NCI-H2081 treated with DMSO at 0.1 percent for 48 hours (cell line): Measurements from ENCODE around the gene UNC5C.

Experiments used
- DNase-seq: peaks from one replicate; lab custom pipeline; 2025; lab: John Stamatoyannopoulos, UW

Gene UNC5C

GRCh38 chr4:95220205-95221175 lies 328.3 kb downstream of the UNC5C start:
- DNase-seq, result no peak

- no peak for DNase-seq
Measured at GRCh38 chr4:95219109-95219508, 329.7 kb downstream of the UNC5C start.

- no peak for DNase-seq
Measured at GRCh38 chr4:95217197-95217596, 331.6 kb downstream of the UNC5C start.

DNA sequence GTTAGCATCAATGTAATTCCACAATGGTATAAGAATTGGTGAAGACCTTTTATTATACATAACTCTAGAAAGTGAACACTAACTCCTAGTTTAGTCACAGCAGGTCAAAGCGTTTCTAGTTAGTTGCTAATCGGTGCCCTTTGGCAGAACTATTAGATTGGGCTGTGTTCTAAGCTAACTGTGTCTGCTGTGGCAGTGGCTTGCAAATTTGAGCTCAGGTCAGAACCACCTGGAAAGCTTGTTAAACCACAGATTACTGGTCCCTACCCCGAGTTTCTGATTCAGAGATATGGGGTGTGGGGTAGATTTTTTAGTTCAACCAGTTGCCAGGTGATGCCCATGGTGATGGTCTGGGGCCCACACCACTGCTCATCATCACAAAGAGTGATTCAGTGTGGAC lies 332.1 kb downstream of the UNC5C start:
- DNase-seq, result no peak

GRCh38 chr4:95215991-95216605 lies 332.7 kb downstream of the UNC5C start:
- DNase-seq, result no peak

DNA sequence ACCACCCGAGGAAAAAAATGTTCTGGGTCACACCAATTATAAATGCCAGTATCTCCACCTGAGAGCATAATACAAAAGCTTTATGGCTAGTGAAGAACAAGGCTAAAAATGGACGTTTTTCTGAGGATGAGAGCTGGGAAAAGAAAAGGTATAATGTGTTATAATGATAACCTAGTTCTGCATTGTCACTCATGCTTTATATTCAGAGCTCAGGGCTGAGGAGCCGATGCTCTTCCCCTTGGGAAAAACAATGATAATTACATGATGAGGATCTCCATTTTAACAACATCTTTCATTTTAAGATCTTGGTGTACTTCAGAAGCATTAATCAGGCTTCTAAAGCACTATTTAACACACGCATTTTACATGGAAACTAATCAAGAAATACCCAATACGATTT lies 333.7 kb downstream of the UNC5C start:
- DNase-seq, result no peak

GRCh38 chr4:95214408-95214807 lies 334.4 kb downstream of the UNC5C start:
- no peak for DNase-seq

GRCh38 chr4:95213366-95213765 lies 335.4 kb downstream of the UNC5C start:
- DNase-seq, result no peak

GRCh38 chr4:95212692-95213091 lies 336.1 kb downstream of the UNC5C start:
- no peak for DNase-seq

GRCh38 chr4:95209927-95210326 lies 338.8 kb downstream of the UNC5C start:
- DNase-seq, result no peak

GRCh38 chr4:95204873-95205272 lies 343.9 kb downstream of the UNC5C start:
- DNase-seq, result no peak

DNA sequence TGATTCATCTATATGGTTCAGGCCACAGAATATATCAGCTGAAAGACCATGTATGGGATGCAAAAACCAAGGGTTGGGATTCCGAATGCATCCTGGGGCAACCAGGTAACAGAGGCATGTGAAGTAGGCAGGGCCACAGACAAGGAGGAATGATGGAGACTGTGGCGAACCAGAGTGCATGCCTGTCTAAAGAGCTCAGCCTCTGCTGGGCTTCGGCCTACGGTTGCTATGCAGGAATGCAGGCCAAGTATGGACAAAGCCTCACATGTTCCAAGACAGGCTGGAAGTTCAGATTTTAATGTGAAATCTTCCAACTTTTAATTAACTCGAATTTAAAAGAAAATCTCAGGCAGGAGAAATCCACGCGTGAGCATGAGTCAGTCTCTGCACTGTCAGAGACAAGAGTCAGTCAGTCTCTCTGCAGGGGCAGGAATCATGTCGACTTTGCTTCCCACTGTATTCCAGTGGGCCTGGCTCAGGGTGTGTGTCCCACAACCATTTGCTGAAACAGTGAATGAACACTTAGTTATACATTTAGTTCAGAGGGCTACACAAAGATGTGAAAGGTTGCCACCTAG lies 344.4 kb downstream of the UNC5C start:
- no peak for DNase-seq

- no peak for DNase-seq
Measured at GRCh38 chr4:95198961-95199360, 349.8 kb downstream of the UNC5C start.

DNA sequence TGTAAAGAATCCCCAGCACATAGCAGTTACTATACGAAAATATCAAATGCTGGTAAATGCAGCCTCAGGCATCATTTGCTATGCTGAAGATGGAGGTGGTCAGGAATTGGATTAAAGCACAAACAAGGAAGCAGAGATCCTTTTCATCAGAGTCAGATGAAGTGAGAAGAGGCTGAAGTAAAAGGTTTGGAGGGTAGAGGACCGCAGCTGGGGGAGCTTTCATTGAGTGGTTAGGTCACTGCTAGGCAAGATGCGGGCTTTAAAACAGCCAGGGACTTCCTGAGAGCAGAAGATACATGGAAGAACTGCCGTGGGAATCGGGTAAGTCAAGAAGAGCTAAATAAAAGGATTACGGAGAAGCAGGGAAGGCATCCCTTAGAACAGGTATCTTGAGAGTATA lies 351.4 kb downstream of the UNC5C start:
- DNase-seq, result no peak

GRCh38 chr4:95193391-95194224 lies 355.2 kb downstream of the UNC5C start:
- no peak for DNase-seq

DNA sequence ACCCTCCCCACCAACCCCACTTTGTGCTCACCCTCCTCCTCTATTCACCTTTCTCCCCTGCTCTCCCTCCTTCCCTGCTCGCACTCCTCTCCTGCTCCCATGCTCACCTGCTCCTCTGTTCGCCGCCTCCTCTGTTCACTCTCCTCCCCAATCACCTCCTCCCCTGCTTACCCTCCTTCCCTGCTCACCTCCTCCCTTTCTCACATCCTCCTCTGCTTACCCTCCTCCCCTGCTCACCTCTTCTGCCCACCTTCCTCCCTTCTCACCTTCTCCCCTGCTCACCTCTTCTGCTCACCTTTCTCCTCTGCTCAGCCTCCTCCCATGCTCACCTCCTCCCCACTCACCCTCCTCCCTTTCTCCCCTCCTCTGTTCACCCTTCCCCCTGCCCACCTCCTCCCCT lies 357.2 kb downstream of the UNC5C start:
- DNase-seq, result no peak

DNA sequence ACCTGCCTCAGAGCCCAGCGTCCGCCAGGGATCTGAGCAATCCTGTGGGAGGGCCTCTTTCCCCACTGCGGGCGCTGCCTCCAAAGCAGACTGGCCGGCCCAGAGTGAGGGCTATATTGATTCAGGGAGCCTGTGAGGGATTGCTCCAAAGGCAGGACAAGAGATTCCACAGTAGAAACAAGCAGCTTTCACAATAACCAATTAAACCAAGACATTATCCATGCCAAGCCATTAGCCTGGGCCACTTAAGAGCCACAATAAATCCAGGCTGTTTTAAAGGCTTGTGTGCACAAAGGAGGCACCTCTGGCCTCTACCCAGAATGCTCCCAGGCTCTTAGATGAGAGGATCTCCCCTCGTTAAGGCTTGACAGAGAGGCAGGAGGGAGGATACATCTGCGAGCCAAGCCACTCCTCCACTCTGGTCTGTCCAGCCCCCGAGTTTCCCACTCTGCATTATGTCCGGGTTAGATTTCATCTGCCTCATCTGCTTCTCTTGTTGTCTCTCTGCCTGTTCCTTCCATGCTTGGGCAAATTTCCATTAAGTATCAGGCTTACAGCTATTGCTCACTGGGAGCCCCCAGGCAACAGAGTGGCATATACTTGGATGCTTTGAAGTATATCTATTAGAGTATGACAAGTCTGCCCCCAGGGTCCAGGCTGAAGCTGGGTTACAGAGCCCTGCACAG lies 357.9 kb downstream of the UNC5C start:
- no peak for DNase-seq

GRCh38 chr4:95188701-95189370 lies 359.9 kb downstream of the UNC5C start:
- no peak for DNase-seq

DNA sequence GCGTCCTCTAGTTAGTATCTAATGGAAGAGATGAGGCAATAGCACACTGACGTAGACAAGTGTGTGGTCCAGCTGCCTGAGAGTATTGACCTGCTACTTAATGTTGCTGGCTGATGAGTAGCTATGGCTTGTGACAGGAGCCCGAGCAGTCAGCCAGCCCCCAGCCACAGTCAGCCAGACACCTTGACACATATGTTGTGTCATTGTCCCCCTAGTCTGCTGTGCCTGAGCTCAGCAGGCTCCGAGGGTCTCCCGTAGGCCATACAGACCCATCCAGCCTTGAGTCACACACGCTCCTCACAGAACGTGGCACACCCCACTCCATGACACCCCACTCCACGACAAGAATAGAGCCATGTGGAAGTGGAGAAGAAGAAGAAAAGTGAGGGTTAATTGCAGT lies 362.1 kb downstream of the UNC5C start:
- DNase-seq, result no peak

- DNase-seq, result no peak
Measured at GRCh38 chr4:95183656-95184408, 364.9 kb downstream of the UNC5C start.
